Uterus (tissue), 4 donors: ENCODE measurements around the gene LTBP1. TPM values are rescaled to one million over a fixed set of nuclear protein-coding genes. Genes with fewer than 3 reads are reported as not detected.
"Not testable (repeated sequence)": the region's sequence is repeated elsewhere in the genome, so short reads cannot be mapped to it uniquely, and the experiment has no call there.

Source experiments
- DNase-seq, 2 donors: peaks; one replicate each; pipeline ENCODE4 v3.0.0-alpha.2; 2019 to 2020
- H3K27ac ChIP-seq, 2 donors: fragments of 200-600 bp; sonication (generic); 1 replicate in 1 of 2; 2 replicates in 1 of 2; pipeline ENCODE4 v1.5.1; 2016 to 2018
- H3K27me3 ChIP-seq, 2 donors: fragments of 200-600 bp; sonication (generic); one replicate each; pipeline ENCODE4 v1.5.1; 2018 to 2019; ENCODE audit warnings: control low read depth in 1 of 2
- H3K36me3 ChIP-seq, 2 donors: fragments of 200-600 bp; sonication (generic); one replicate each; pipeline ENCODE4 v1.5.1; 2019; ENCODE audit warnings: control low read depth in 1 of 2
- H3K4me1 ChIP-seq, 2 donors: fragments of 200-600 bp; sonication (generic); one replicate each; pipeline ENCODE4 v1.5.1; 2018 to 2019; ENCODE audit warnings: control low read depth in 1 of 2
- H3K4me3 ChIP-seq, 2 donors: fragments of 200-600 bp; sonication (generic); 1 replicate in 1 of 2; 2 replicates in 1 of 2; pipeline ENCODE4 v1.5.1; 2018 to 2019; ENCODE audit warnings: mild to moderate bottlenecking in 1 of 2
- H3K9me3 ChIP-seq, 2 donors: fragments of 200-600 bp; sonication (generic); one replicate each; pipeline ENCODE4 v1.5.1; 2019; ENCODE audit warnings: control low read depth in 1 of 2
- CTCF ChIP-seq, 4 experiments: fragments of 200-600 bp in 2 of 4; fragments of 450-650 bp in 2 of 4; sonication (generic) in 2 of 4; IDR thresholded peaks; one replicate each; pipeline ENCODE4 v1.5.1; 2016 to 2019; ENCODE audit warnings: antibody characterized with exemption in 4 of 4, mild to moderate bottlenecking in 2 of 4, moderate library complexity in 1 of 4
- POLR2A ChIP-seq, 2 donors: fragments of 450-650 bp; IDR thresholded peaks; one replicate each; pipeline ENCODE4 v1.6.1; 2016; ENCODE audit warnings: antibody characterized with exemption in 2 of 2, mild to moderate bottlenecking in 1 of 2, moderate library complexity in 1 of 2
- intact Hi-C: fragments of 100-400 bp; cut with DNase I; formaldehyde crosslinking; loops from one replicate; pipeline ENCODE4 v1.15.1; 2023; ENCODE audit warnings: low total_unique reads
- total RNA-seq, 4 donors: library from RNA; depleted of rRNA in 3 of 4; stranded (reverse); fragments of >200 nt in 3 of 4; gene quantifications; one replicate each; pipeline versions ENCODE4 v1.1.0 to v1.2.4, GENCODE V29; 2014 to 2023
- donor health status: DM: yes; HTN: yes; CAD: no.

Gene LTBP1
- total RNA-seq, 4 donors from 2014 or later, result 72.5 to 322 (median 92.2) TPM

DNA sequence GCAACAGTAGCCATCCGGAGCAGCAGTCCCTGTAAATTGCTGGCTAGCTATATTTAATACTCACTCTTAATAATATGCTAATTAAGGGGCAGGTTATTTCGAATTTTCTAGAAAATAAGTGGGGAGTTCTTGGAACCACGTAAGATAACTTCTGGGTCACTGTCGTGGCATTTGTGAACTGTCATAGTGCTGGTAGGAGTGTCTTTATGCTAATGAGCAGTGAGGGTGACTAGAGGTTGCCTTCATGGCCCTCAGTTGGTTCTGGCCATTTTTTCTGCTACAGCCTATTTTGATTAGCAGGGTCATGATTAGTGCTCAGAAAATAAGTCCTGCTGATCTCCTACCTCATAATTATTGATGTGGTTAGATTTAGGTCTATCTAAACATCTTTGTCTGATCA, 279.8 kb downstream of the LTBP1 start:
- Histone ChIP-seq H3K36me3 (no peaks in the 10 kb centered on the region), H3K4me3 (no peak overlapping the region), H3K27me3 (no peaks in the 10 kb centered on the region), H3K4me1 (no peaks in the 10 kb centered on the region), H3K9me3 (no peaks in the 10 kb centered on the region), H3K27ac (no peak overlapping the region)
- DNase-seq, result no peak
- intact Hi-C loops, result no loop called here
- TF ChIP-seq CTCF (IDR thresholded peaks at IDR 0.05), result no peak
- TF ChIP-seq POLR2A (IDR thresholded peaks at IDR 0.05), result no peak

GRCh38 chr2:33229646-33230045, 282.9 kb downstream of the LTBP1 start:
- Histone ChIP-seq H3K27me3 (no peaks in the 10 kb centered on the region), H3K36me3 (no peaks in the 10 kb centered on the region), H3K4me1 (no peaks in the 10 kb centered on the region), H3K4me3 (no peak overlapping the region), H3K9me3 (no peaks in the 10 kb centered on the region), H3K27ac (no peak overlapping the region)
- no peak for DNase-seq
- intact Hi-C loops, result no loop called here
- TF ChIP-seq CTCF (IDR thresholded peaks at IDR 0.05) (no peak), POLR2A (IDR thresholded peaks at IDR 0.05) (no peak)

DNA sequence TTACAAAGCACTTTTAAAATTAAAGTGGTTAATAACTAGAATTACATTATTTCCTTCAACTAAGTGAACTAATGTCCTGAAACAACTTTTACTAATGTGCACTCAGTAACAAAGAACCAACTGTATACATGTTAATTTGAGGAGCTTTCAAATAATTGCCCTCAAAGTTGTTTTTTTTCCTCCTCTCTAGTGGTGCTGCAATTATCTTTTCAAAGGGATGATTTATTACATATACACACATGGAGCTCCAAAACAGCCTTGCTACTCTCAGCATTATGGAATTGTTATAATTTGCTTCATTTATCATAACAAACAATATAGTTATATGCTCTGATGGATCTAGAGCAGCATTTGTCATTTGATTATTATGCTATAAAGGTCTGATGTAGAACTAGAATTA, 283.4 kb downstream of the LTBP1 start:
- H3K36me3 ChIP-seq, result no peaks in the 10 kb centered on the region
- no peak overlapping the region for H3K27ac ChIP-seq
- no peaks in the 10 kb centered on the region for H3K4me1 ChIP-seq
- no peaks in the 10 kb centered on the region for H3K9me3 ChIP-seq
- intact Hi-C loops, result no loop called here
- no peak for DNase-seq
- no peaks in the 10 kb centered on the region for H3K27me3 ChIP-seq
- no peak overlapping the region for H3K4me3 ChIP-seq
- TF ChIP-seq POLR2A (IDR thresholded peaks at IDR 0.05) (no peak), CTCF (IDR thresholded peaks at IDR 0.05) (no peak)

- H3K4me1 ChIP-seq, result no peaks in the 10 kb centered on the region
- no peak overlapping the region for H3K27ac ChIP-seq
- no peak for DNase-seq
- intact Hi-C loops, result no loop called here
- TF ChIP-seq POLR2A (IDR thresholded peaks at IDR 0.05) (no peak), CTCF (IDR thresholded peaks at IDR 0.05) (no peak)
- H3K36me3 ChIP-seq, result no peaks in the 10 kb centered on the region
- no peaks in the 10 kb centered on the region for H3K9me3 ChIP-seq
- H3K27me3 ChIP-seq, result no peaks in the 10 kb centered on the region
- H3K4me3 ChIP-seq, result no peak overlapping the region
These were observed 284.1 kb downstream of the LTBP1 start for GRCh38 chr2:33230842-33231241.

GRCh38 chr2:33235559-33235958, 288.8 kb downstream of the LTBP1 start:
- intact Hi-C loops, H3K4me3 ChIP-seq, H3K9me3 ChIP-seq, H3K36me3 ChIP-seq, H3K27ac ChIP-seq, DNase-seq, H3K4me1 ChIP-seq, H3K27me3 ChIP-seq: not testable (repeated sequence)
